ES-I3 (cell line): ENCODE data around the gene JAK3.
A peak's percentile ranks its signal among the peaks of the same experiment; 100 is the strongest.

Source experiments
- H3K36me3 ChIP-seq: 2 replicates; pipeline ENCODE4 v1.6.1; 2013; ENCODE audit warnings: mild to moderate bottlenecking, low read length, control low read depth, moderate library complexity; ENCODE audit not compliant: insufficient read depth
- H3K4me1 ChIP-seq: 2 replicates; pipeline ENCODE4 v1.6.1; 2013; ENCODE audit warnings: mild to moderate bottlenecking, control low read depth, low read length; ENCODE audit not compliant: insufficient read depth
- H3K9ac ChIP-seq: 2 replicates; pipeline ENCODE4 v1.6.1; 2013; ENCODE audit warnings: low read depth, mild to moderate bottlenecking, low read length, moderate library complexity
- H3K9me3 ChIP-seq: 2 replicates; pipeline ENCODE4 v1.6.1; 2013; ENCODE audit warnings: mild to moderate bottlenecking, low read length, moderate library complexity; ENCODE audit not compliant: control insufficient read depth, insufficient read depth

The JAK3 gene

DNA sequence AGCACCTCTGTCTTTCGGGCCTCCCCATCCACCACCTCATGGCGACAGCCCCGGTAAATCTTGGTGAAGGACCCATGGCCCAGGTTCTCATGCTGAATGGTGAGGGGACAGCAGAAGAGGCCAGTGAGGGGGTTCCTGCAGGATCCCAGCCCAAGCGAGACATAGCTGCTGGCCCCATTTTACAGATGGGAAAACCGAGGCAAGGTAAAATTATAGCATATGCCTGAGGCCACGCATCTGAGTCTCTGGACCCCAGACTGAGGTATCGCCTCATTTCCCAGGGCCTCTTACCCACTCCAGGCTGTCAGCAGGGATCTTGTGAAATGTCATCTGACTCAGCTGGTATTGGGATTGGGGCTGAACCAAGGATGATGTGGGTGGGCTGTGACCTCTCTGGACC lies 9.8 kb downstream of the JAK3 start:
- H3K9me3 ChIP-seq, result no peaks in the 10 kb centered on the region
- no peaks in the 10 kb centered on the region for H3K36me3 ChIP-seq
- H3K4me1 ChIP-seq, result peaks cover 6% of the 10 kb centered on the region; the same call in 1 of the 2 replicates
- H3K9ac ChIP-seq, result no peak overlapping the region

DNA sequence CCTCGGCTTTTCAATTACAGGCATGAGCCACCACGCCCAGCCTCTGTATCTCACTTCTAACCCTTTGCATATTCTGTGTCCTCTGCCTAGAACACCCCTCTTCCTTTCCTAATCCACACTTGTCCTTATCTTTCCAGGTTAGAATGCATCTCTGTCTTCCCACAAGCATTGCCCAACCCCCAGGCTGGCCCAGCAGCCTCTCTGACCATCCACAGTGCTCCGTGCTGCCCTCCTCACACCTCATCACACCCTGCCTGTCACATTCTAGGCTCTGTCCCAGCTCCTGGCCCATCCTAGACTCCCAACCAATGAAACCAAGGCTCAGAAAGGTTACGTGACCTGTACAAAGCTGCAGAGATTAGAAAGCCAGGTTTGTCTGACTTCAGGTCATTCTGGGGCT lies 11.3 kb downstream of the JAK3 start:
- Histone ChIP-seq H3K36me3 (no peaks in the 10 kb centered on the region), H3K4me1 (peaks cover 6% of the 10 kb centered on the region; the same call in 1 of the 2 replicates), H3K9ac (no peak overlapping the region), H3K9me3 (no peaks in the 10 kb centered on the region)

DNA sequence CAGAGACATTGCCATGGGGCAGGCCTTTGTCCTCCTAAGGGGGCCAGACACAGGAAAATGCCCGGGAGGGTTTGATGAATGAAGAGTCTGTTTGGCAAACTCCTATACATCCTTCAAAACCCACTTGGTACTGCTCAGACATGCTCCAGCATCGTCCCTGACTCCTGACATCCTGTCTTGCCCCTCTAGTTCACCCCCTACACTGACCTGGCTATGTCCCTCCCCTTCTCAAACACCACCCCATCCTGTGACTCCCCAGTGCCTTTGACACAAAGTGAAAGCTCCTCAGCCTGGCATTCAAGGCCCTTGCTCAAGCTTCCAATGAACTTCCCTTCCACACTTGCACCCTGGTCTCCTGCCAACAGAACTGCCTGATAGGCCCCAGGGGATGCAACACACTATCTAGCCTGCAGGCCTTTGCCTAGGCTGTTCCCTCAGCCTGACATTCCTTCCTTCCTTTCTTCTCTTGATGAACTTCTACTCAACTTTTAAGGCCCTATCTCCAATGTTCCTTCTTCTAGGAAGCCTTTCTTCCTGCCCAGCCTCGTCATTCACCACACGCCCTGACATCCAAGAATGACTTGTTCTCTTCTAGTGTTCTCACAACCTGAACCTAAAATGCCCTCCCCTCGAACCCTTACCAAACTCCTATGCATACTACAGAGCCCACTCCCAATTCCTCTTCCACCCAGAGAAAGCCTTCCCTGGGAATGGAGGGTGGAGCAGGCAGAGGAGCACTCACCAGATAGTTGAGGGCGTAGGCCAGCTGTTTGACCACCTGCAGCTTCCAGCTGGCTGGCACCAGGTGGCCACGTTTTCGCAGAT lies 12.4 kb downstream of the JAK3 start:
- Histone ChIP-seq H3K36me3 (no peaks in the 10 kb centered on the region), H3K9me3 (no peaks in the 10 kb centered on the region), H3K9ac (no peak overlapping the region), H3K4me1 (peaks cover 6% of the 10 kb centered on the region; the same call in 1 of the 2 replicates)

DNA sequence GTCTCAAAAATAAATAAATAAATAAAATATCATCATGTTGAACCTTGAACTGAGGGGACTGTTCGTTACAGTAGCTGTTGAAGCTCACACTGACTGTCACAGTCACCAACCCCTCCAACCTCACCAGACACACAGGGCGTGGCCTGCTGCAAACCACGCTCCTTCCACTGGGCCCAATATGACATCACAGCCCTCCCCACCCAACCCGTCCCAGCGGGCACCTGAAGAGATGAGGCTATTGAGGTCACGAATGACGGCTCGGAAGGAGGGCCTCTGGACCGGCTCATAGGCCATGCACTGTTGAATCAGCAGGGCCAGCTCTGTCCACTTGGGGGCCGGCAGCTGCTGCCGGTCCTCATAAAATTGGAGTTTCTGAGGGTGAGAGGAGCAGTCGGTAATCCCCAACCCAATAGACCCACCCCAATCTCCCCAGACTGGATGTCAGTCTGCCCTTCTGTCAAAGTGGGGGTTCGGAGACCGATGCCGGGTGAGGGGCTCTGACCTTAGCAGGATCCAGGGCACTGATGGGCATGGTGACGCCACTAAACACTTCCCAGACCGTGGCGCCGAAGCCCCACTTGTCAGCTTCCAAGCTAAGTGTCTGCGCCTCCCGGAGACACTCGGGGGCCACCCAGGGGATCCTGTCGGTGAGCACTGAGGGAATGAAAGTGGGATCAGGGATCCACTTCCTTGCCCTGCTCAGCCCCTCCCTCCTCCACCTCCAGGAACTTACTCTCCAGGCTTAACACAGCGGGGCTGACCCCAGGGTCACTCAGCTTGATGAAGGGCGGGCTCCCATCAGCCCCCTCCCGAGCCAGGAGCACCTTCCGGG lies 13.2 kb downstream of the JAK3 start:
- H3K9ac ChIP-seq, result no peak overlapping the region
- H3K36me3 ChIP-seq, result no peaks in the 10 kb centered on the region
- H3K9me3 ChIP-seq, result no peaks in the 10 kb centered on the region
- H3K4me1 ChIP-seq, result peaks cover 6% of the 10 kb centered on the region; the same call in 1 of the 2 replicates

DNA sequence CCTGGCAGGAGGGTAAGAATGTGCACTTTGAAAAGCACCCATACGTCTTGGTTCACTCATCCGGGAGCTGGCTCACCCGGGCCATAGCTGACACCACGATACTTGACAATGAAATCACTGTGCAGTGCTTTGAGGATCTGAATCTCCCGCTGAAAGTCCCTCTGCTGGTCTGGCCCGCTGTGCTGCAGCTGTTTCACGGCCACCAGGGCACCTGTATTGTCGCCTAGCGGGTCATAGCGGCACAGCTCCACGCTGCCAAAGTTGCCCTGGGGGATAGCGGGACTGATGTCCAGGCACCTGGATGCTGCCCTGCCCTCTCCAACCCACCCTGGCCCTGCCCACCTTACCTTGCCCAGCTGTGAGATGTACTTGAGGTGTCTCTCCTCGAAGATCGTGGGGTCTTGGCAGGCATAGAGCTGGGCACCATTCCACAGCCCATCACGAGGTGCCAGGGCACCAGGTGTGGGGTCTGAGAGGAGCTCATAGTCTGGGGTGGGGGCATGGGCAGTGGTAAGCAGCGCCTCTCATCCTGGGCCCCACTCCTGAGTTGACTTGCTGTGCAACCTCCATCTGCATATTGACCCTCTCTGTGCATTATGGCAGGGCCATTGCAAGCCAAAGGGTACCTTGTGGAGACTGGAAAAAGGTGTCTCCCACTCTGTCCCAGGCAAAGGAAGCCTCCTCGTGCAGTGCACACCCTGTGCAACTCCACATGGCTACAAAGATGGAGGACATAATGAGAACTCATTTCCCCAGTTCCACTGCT lies 15.2 kb downstream of the JAK3 start:
- no peak overlapping the region for H3K9ac ChIP-seq
- H3K4me1 ChIP-seq, result peaks cover 6% of the 10 kb centered on the region; the same call in 1 of the 2 replicates
- no peaks in the 10 kb centered on the region for H3K36me3 ChIP-seq
- no peaks in the 10 kb centered on the region for H3K9me3 ChIP-seq

DNA sequence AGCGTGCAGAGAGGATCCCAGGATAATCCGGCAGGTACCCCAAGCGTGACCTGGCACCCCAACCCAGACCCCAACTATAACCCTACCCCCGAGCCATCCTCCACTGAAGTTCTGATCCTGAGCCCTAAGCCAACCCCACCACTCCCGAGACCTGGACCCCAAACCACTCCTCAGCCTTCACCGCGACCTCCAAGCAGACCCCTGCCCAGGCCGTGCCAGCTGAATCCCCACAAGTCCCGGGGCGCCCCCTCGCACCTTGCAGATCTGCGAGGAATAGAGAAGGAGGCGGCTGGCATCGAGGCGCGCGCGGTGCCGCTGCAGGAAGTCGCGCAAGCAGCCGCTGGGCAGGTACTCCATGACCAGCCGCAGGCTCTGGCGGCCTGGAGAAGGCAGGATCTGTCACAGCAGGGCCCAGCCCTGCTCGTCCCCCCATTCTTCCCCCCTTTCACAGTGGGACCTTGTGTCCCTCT lies 16.3 kb downstream of the JAK3 start:
- Histone ChIP-seq H3K36me3 (no peaks in the 10 kb centered on the region), H3K9me3 (no peaks in the 10 kb centered on the region), H3K4me1 (peaks cover 6% of the 10 kb centered on the region; the same call in 1 of the 2 replicates), H3K9ac (peak overlapping the region; percentile 45; the same call in 1 of the 2 replicates)

DNA sequence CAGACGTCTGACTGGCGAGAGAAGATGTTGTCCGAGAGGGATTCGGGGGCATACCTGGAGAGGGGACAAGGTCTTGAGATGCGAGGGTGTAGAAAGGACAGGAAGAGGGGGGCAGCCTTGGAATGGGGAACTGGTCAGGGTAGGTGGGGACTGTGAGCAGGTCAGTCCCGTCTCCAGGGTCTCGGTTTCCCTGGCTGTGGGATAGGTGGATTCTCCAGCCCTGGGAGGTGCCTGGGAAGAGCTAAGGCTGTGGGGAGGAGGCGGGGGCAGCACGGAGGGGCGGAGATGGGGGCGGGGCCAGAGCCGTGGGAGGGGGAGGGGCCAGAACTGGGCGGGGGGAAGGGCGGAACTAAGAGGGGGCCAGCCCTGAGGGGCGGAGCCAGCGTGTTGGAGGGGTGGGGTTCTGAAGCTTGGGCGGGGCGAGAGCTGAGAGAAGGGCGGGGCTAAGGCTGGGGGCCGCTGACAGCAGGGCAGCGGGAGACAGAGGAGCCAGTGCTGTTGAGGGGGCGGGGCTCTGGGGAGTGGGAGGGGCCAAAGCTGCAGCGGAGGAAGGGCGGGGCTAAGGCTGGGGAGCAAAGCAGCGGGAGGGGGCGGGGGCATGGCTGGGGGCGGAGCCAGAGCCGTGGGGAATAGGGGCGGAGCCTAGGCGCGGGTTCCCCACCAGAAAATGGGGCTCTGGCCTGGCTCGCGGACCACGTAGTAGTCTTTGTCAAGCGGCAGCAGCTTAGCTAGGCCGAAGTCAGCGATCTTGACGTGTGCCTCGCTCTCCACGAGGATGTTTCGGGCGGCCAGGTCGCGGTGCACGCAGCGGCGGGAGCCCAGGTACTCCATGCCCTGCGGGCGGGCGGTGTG lies 17.0 kb downstream of the JAK3 start:
- no peaks in the 10 kb centered on the region for H3K36me3 ChIP-seq
- no peaks in the 10 kb centered on the region for H3K9me3 ChIP-seq
- H3K9ac ChIP-seq, result peak overlapping the region; percentile 99
- peaks cover 6% of the 10 kb centered on the region; the same call in 1 of the 2 replicates for H3K4me1 ChIP-seq

DNA sequence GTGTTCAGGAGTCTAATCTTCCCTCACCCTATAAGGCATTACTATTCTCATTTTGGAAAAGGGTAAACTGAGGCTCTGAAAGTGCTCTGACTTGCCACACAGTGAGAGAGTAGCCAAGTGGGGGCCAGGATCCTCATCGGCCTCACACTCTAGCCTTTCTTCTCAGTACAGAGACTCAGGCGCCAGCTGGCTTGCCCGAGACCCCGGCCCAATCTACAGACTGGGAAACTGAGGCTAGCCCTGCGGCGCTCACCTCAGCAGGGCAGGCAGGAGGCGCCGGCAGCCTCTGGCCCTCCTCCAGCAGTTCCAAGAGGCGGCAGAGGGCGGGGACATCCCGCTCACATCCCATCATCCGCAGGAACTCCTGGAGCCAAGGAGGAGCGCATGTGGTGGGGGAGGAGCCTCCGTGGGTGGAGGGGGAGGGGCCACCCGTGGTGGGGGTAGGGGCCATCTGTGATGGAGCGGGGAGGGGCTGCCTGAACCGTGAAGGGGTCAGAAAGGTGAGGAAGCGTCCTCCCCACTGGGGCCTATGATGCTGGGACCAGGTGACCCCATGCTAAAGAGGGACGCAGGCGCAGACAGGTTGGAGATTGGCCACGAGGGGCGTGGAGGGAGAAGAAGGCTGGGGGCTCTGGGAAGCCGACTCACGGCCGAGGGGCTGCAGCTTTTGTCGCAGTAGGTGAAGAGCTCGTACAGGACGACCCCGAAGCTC lies 17.8 kb downstream of the JAK3 start:
- no peaks in the 10 kb centered on the region for H3K9me3 ChIP-seq
- H3K4me1 ChIP-seq, result peaks cover 4% of the 10 kb centered on the region; the same call in 1 of the 2 replicates
- no peaks in the 10 kb centered on the region for H3K36me3 ChIP-seq
- peak overlapping the region; percentile 99 for H3K9ac ChIP-seq

DNA sequence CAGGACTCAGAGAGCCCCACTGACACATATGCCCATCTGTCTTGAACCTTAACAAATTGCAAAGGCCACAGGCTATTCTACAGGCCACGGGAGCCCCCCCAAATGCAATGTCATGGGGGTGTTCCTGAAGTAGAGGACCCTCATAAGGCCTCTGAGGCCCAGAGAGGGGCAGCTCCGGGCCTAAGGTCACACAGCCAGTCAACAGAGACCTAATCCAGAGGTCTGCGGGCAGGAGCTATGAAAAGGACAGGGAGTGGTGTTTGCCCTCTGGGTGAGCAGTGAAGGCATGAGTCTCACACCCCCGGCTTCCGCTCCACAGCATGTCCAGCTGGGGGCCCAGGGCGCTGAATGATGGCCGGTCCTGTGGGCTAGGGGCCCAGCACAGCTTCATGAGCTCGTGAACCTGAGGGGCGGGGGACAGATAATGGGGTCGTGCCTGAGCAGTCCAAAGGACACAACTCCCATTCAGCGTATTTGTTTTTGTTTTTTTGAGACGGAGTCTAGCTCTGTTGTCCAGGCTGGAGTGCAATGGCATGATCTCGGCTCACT lies 21.2 kb downstream of the JAK3 start:
- Histone ChIP-seq H3K9me3 (no peaks in the 10 kb centered on the region), H3K9ac (no peak overlapping the region), H3K36me3 (no peaks in the 10 kb centered on the region), H3K4me1 (no peaks in the 10 kb centered on the region)

DNA sequence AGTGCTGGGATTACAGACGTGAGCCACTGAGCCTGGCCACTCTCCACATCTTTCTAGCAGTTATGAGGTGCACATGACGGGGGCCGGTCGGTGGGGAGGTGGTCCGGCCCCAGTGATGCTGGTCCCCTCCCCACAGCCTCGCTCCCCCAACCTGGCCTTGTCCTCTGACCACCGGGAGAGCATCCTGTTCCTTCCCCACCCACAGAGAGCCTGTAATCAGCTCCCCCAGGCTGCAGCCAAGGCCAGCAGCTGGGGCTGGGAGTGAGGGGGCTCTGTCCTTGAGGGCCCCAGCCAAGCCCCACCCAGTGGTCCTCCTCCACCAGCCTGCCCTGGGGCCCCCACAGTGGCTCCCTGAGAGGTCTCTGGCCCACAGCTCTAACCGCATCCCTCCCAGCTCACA lies 23.4 kb downstream of the JAK3 start:
- no peaks in the 10 kb centered on the region for H3K9me3 ChIP-seq
- no peaks in the 10 kb centered on the region for H3K36me3 ChIP-seq
- no peak overlapping the region for H3K9ac ChIP-seq
- H3K4me1 ChIP-seq, result no peaks in the 10 kb centered on the region

DNA sequence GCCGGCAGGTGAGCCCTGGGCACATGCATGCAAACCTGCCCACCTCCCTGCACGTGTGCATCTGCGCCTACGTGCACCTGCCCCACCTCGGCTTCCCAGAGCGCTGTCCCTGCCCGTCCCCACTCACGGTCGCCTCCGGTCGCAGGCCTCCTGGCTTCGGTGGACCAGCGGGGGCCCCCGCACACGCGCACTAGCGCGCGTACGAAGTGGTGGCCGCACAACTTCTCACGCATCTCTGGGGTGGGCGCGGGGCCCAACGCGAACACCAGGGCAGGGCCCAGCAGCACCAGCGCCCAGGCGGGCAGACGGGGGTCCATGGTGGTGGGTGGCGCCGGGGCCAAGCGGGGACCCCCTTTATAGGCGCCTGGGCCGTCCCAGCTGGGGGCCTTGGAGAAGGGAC lies 26.6 kb downstream of the JAK3 start, which contains the start of gene INSL3:
Gene INSL3, minus strand, starts transcription at position 330 of the 400 bp plus-strand sequence. Its CDS starts 13 bp downstream, at position 317.
- H3K9ac ChIP-seq, result no peak within 1 kb of the TSS
- H3K9me3 ChIP-seq, result no peaks in the 10 kb centered on the region
- no peaks in the 10 kb centered on the region for H3K36me3 ChIP-seq
- H3K4me1 ChIP-seq, result no peaks in the 10 kb centered on the region

DNA sequence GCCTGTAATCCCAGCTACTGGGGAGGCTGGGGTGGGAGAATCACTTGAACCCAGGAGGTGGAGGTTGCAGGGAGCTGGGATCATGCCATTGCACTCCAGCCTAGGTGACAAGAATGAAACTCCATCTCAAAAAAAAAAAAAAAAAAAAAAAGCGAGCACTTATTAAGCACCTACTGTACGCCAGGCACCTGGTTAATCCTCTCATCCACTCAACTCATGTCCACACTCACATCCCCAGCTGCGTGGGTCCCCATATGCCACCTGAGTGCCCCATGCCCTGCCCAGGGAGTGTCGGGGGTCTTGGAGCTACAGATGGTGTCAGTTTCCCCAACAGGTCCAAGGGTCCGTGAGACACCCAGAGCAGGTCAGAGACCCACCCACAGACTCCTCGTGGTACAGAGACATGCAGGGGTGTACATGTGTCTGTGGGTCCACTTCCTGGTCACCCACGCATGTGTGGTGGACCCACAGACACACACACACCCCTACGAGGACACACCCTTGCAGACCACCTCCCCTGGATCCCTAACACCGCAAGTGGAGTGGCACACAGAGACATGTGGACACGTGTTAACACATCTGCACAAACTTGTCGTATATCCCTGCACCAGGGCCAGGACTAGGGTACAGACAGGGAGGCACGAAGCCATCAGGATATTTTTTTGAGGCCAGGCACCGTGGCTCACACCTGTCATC lies 30.0 kb downstream of the JAK3 start:
- no peaks in the 10 kb centered on the region for H3K9me3 ChIP-seq
- H3K9ac ChIP-seq, result no peak overlapping the region
- H3K36me3 ChIP-seq, result no peaks in the 10 kb centered on the region
- H3K4me1 ChIP-seq, result no peaks in the 10 kb centered on the region
